ENCODE data around the gene NRXN3.

DNA sequence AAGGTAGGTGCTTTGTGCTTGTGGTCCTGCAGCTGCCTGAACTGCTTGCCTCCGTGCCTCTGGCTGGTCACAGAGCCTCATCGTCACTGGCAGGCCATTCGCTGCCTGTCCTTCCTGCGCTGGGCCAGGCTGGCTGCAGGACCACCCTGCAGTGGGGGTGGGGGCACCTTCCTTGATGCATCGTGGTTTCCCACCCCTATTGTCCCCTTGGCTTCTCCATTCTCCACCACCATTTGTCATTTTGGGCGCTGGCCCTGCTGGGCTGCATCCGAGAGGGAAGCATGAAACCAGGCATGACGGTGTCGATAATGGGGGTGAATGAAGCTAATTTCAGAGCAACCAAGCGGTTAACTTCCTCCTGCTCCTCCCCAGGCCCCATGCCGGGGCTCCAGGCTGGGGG lies 127.7 kb downstream of the NRXN3 start:
- TF ChIP-seq, protein P1, sequence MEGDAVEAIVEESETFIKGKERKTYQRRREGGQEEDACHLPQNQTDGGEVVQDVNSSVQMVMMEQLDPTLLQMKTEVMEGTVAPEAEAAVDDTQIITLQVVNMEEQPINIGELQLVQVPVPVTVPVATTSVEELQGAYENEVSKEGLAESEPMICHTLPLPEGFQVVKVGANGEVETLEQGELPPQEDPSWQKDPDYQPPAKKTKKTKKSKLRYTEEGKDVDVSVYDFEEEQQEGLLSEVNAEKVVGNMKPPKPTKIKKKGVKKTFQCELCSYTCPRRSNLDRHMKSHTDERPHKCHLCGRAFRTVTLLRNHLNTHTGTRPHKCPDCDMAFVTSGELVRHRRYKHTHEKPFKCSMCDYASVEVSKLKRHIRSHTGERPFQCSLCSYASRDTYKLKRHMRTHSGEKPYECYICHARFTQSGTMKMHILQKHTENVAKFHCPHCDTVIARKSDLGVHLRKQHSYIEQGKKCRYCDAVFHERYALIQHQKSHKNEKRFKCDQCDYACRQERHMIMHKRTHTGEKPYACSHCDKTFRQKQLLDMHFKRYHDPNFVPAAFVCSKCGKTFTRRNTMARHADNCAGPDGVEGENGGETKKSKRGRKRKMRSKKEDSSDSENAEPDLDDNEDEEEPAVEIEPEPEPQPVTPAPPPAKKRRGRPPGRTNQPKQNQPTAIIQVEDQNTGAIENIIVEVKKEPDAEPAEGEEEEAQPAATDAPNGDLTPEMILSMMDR (conservative IDR thresholded peaks at IDR 0.05; ENCODE audit: low read depth, low read length) = no peak
- no peak for TF ChIP-seq EZH2 (IDR thresholded peaks at IDR 0.05; ENCODE audit: low read length, unreplicated experiment)
